Sigmoid colon (tissue), 7 donors: ENCODE results near the gene SBSN. TPM values are rescaled to one million over a fixed set of nuclear protein-coding genes. Genes with fewer than 3 reads are reported as not detected.

Experiments used
- DNase-seq: peaks from one replicate; pipeline ENCODE4 v3.0.0-alpha.2; 2019
- H3K27ac ChIP-seq, 4 donors: fragments of 200-600 bp; sonication (generic); one replicate each; pipeline ENCODE4 v1.5.1; 2016 to 2019; ENCODE audit warnings: mild to moderate bottlenecking in 1 of 4
- H3K27me3 ChIP-seq, 3 donors: fragments of 200-600 bp; sonication (generic); one replicate each; pipeline ENCODE4 v1.5.1; 2019; ENCODE audit warnings: mild to moderate bottlenecking in 1 of 3
- H3K36me3 ChIP-seq, 4 donors: fragments of 200-600 bp; sonication (generic); one replicate each; pipeline ENCODE4 v1.5.1; 2016 to 2019
- H3K4me1 ChIP-seq, 4 donors: fragments of 200-600 bp; sonication (generic); one replicate each; pipeline ENCODE4 v1.5.1; 2017 to 2019
- H3K4me3 ChIP-seq, 4 donors: fragments of 200-600 bp; sonication (generic); one replicate each; pipeline ENCODE4 v1.5.1; 2017 to 2019; ENCODE audit warnings: mild to moderate bottlenecking in 2 of 4, moderate library complexity in 1 of 4
- H3K9me3 ChIP-seq, 4 donors: fragments of 200-600 bp in 3 of 4; sonication (generic) in 3 of 4; one replicate each; pipeline versions ENCODE4 v1.5.1 to v1.6.1; 2013 to 2019
- EP300 ChIP-seq, 4 donors: sonication (generic); formaldehyde crosslinking; IDR thresholded peaks; one replicate each; pipeline ENCODE4 v1.6.1; 2017; ENCODE audit warnings: antibody characterized with exemption in 4 of 4
- POLR2A ChIP-seq, 2 donors: fragments of 450-650 bp; IDR thresholded peaks; one replicate each; pipeline ENCODE4 v1.6.1; 2016; ENCODE audit warnings: antibody characterized with exemption in 2 of 2, mild to moderate bottlenecking in 2 of 2, moderate library complexity in 2 of 2
- POLR2AphosphoS5 ChIP-seq, 4 donors: sonication (generic); formaldehyde crosslinking; IDR thresholded peaks; one replicate each; pipeline ENCODE4 v1.6.1; 2017; ENCODE audit warnings: antibody characterized with exemption in 4 of 4
- WGBS, 2 donors: extraction: QIAGEN DNeasy Blood & Tissue Kit; methylation state at CpG; one replicate each; pipeline ENCODE4 v1.1.7; 2013; 5-methylcytosine and 5-hydroxymethylcytosine counted together
- intact Hi-C: fragments of 100-400 bp; cut with DNase I; formaldehyde crosslinking; loops from one replicate; pipeline ENCODE4 v1.15.1; 2023
- polyA plus RNA-seq, 3 donors: library from polyadenylated mRNA; stranded (reverse); fragments of 200-250 nt; gene quantifications; one replicate each; pipeline ENCODE4 v1.2.3, GENCODE V29; 2013
- total RNA-seq, 4 donors: library from RNA; depleted of rRNA; stranded (reverse); fragments of >200 nt; gene quantifications; one replicate each; pipeline ENCODE4 v1.1.0, GENCODE V29; 2016
- TF ChIP-seq, protein P1 (sequence below), 4 experiments: fragments of 450-650 bp in 3 of 4; fragments of 200-600 bp in 1 of 4; IDR thresholded peaks; one replicate each; pipeline ENCODE4 v1.5.1; 2016 to 2019; ENCODE audit warnings: antibody characterized with exemption in 4 of 4, mild to moderate bottlenecking in 3 of 4, moderate library complexity in 2 of 4
- donor health status: healthy with polysubstance abuse.
- donor health status: Bipolar disorder and iron deficiency.
- donor health status: healthy.

The SBSN gene
- total and polyA plus RNA-seq, 7 donors: 0.17 to 1.2 TPM; not detected in 5

DNA sequence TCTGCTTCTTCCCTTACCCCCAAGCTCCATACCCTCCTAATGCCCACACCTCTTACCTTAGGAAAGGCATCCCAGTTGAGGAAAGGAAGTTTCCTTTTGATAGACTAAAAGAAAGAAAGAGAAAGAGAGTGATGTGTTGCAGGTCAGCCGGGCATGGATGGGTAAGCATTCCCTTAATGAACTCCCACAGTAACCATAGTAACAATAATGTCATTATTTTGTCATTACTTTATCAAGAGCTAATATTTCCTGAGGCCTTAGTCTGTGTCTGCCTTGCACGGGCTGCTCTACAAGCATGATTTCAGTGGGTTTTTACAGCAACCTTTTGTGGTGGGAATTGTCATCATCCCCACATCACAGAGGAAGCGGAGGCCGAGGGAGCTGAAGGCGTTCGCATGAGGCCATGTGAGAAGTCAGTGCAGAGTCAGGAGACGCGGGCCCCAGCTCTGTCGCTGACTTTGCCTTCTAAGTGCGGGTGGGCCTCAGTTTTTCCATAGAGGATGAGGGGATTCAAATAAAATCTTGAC lies 40.4 kb downstream of the SBSN start:
- no peaks in the 10 kb centered on the region for H3K36me3 ChIP-seq
- H3K27ac ChIP-seq: no peak overlapping the region
- no peak for DNase-seq
- no peaks in the 10 kb centered on the region for H3K4me1 ChIP-seq
- H3K4me3 ChIP-seq: no peak overlapping the region
- peaks cover 0 to 9% (median 0%) of the 10 kb centered on the region in 3 donors for H3K27me3 ChIP-seq
- 89 to 93% methylated on average over 10 of the region's 10 CpGs for WGBS, 2 donors
- no peaks in the 10 kb centered on the region for H3K9me3 ChIP-seq
- intact Hi-C loops: no loop called here
- TF ChIP-seq EP300 (IDR thresholded peaks at IDR 0.05) (no peak), POLR2A (IDR thresholded peaks at IDR 0.05) (no peak), POLR2AphosphoS5 (IDR thresholded peaks at IDR 0.05) (no peak)
- TF ChIP-seq, protein P1, sequence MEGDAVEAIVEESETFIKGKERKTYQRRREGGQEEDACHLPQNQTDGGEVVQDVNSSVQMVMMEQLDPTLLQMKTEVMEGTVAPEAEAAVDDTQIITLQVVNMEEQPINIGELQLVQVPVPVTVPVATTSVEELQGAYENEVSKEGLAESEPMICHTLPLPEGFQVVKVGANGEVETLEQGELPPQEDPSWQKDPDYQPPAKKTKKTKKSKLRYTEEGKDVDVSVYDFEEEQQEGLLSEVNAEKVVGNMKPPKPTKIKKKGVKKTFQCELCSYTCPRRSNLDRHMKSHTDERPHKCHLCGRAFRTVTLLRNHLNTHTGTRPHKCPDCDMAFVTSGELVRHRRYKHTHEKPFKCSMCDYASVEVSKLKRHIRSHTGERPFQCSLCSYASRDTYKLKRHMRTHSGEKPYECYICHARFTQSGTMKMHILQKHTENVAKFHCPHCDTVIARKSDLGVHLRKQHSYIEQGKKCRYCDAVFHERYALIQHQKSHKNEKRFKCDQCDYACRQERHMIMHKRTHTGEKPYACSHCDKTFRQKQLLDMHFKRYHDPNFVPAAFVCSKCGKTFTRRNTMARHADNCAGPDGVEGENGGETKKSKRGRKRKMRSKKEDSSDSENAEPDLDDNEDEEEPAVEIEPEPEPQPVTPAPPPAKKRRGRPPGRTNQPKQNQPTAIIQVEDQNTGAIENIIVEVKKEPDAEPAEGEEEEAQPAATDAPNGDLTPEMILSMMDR (IDR thresholded peaks at IDR 0.05): no peak

DNA sequence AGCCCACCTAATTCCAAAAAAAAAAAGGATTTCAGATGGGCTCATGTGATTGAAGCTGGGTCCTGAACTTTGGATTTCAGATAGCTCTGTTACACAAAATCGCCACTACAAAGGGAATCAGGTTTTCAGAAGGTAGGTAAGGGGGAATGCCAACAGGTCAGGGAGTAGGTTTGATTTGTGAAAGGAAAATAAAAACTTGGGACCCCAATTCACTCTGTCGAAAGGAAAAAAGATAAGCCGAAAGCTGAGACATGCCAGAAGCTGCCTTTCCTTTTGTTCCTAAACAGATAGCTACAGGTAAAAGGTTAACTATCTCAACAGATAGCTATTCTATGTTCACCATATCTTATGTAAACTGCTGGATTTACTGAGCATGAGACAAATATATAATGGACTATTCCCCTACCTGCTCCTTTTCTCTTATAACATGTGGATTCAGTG lies 41.8 kb downstream of the SBSN start:
- Histone ChIP-seq H3K4me3 (no peak overlapping the region), H3K27ac (no peak overlapping the region), H3K9me3 (no peaks in the 10 kb centered on the region), H3K4me1 (no peaks in the 10 kb centered on the region), H3K36me3 (no peaks in the 10 kb centered on the region), H3K27me3 (peaks cover 0 to 9% (median 0%) of the 10 kb centered on the region in 3 donors)
- 22 to 68% methylated on average over 3 of the region's 3 CpGs for WGBS, 2 donors
- no peak for TF ChIP-seq POLR2AphosphoS5 (IDR thresholded peaks at IDR 0.05)
- TF ChIP-seq POLR2A (IDR thresholded peaks at IDR 0.05): no peak
- TF ChIP-seq EP300 (IDR thresholded peaks at IDR 0.05): no peak
- TF ChIP-seq, protein P1 (IDR thresholded peaks at IDR 0.05): no peak
- intact Hi-C loops: no loop called here
- DNase-seq: no peak

DNA sequence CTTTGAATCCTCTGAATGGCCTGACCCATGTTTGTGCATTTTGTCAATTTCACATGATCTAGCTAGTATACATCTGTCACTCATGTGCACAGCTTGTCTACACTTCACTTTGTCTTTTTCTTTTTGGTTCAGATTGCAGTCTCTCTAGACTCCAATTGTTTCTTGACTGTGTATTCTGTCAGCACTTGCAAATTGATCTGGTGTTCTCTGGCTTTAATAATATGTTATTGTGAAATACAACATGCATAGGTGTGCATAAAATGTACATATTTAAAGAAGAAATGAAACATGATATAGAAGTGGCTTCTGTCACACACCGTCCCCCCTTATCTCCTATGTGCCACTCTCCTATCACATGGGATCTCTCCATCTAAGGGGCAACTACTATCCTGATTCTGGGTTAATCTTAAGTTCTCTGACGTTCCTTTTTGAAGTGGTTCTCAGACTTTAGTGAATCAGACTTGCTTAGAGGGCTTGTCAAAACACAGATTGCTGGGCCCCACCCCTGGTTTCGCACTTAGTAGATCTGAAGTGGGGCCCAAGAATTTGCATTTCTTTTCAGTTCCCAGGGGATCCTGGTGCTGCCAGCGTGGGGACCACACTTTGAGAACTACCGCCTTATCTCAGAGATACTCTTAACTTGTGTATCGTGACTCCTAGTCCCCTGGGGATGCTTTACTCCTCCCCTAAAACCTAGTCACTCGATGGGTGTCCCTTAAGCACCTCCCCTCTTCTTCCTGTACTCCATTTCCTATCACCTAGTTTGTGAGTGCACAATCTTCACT lies 43.7 kb downstream of the SBSN start:
- intact Hi-C loops: no loop called here
- WGBS, 2 donors: 65 to 88% methylated on average over 7 of the region's 7 CpGs

DNA sequence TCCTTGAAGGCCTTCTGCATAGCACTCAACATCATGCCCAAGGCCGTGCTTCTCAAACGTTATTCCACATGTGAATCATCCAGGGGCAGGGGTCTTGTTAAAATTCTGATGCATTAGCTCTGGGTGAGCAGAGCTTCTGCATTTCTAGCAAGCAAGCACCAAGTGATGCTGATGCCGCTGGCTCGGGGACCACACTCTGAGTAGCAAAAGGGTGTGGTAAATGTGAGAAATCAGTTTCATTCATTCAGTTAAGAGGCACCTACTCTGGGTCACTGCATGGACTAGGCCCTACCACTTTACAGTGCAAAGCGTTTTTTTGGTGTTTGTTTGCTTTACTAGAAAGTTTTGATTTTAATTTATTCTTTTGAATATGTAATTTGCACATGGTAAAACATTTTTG lies 45.0 kb downstream of the SBSN start:
- DNase-seq: no peak
- TF ChIP-seq, protein P1 (IDR thresholded peaks at IDR 0.05): no peak
- TF ChIP-seq POLR2A (IDR thresholded peaks at IDR 0.05) (no peak), EP300 (IDR thresholded peaks at IDR 0.05) (no peak), POLR2AphosphoS5 (IDR thresholded peaks at IDR 0.05) (no peak)
- intact Hi-C loops: no loop called here
- no peak overlapping the region for H3K4me3 ChIP-seq
- 84 to 88% methylated on average over 5 of the region's 5 CpGs for WGBS, 2 donors
- H3K9me3 ChIP-seq: no peaks in the 10 kb centered on the region
- H3K27ac ChIP-seq: no peak overlapping the region
- H3K36me3 ChIP-seq: no peaks in the 10 kb centered on the region
- H3K4me1 ChIP-seq: no peaks in the 10 kb centered on the region
- H3K27me3 ChIP-seq: no peaks in the 10 kb centered on the region

More for the DNA sequence above, 43.7 kb downstream of the SBSN start:
- H3K4me3 ChIP-seq: no peak overlapping the region
- no peaks in the 10 kb centered on the region for H3K4me1 ChIP-seq
- H3K36me3 ChIP-seq: no peaks in the 10 kb centered on the region
- H3K9me3 ChIP-seq: no peaks in the 10 kb centered on the region
- TF ChIP-seq, protein P1 (IDR thresholded peaks at IDR 0.05): no peak
- no peak for TF ChIP-seq POLR2A (IDR thresholded peaks at IDR 0.05)
- no peak for TF ChIP-seq POLR2AphosphoS5 (IDR thresholded peaks at IDR 0.05)
- TF ChIP-seq EP300 (IDR thresholded peaks at IDR 0.05): no peak
- H3K27me3 ChIP-seq: peaks cover 0 to 4% (median 0%) of the 10 kb centered on the region in 3 donors
- no peak for DNase-seq
- no peak overlapping the region for H3K27ac ChIP-seq
